Testis (tissue), 3 donors: ENCODE data around the gene KCNK4. TPM values are rescaled to one million over a fixed set of nuclear protein-coding genes. Genes with fewer than 3 reads are reported as not detected.

Experiments used
- DNase-seq: peaks from one replicate; pipeline ENCODE4 v3.0.0-alpha.2; 2019
- H3K27ac ChIP-seq, 2 donors: fragments of 200-600 bp; sonication (generic); one replicate each; pipeline ENCODE4 v1.5.1; 2019
- H3K27me3 ChIP-seq: fragments of 200-600 bp; sonication (generic); one replicate; pipeline ENCODE4 v1.5.1; 2019
- H3K36me3 ChIP-seq: fragments of 200-600 bp; sonication (generic); one replicate; pipeline ENCODE4 v1.5.1; 2017; ENCODE audit warnings: low read depth; ENCODE audit errors: missing control alignments
- H3K4me1 ChIP-seq: fragments of 200-600 bp; sonication (generic); one replicate; pipeline ENCODE4 v1.5.1; 2019
- H3K4me3 ChIP-seq, 2 donors: fragments of 200-600 bp; sonication (generic); one replicate each; pipeline ENCODE4 v1.5.1; 2017 to 2019
- H3K9me3 ChIP-seq: fragments of 200-600 bp; sonication (generic); one replicate; pipeline ENCODE4 v1.5.1; 2017
- POLR2A ChIP-seq: fragments of 450-650 bp; IDR thresholded peaks from one replicate; pipeline ENCODE4 v1.6.1; 2017; ENCODE audit warnings: antibody characterized with exemption, mild to moderate bottlenecking, moderate library complexity
- WGBS, 2 donors: methylation state at CpG; one replicate each; pipeline ENCODE4 v1.1.5; 2018; 5-methylcytosine and 5-hydroxymethylcytosine counted together
- intact Hi-C: fragments of 100-400 bp; cut with DNase I; formaldehyde crosslinking; loops from one replicate; pipeline ENCODE4 v1.15.1; 2023; ENCODE audit warnings: low total_unique reads
- polyA plus RNA-seq: library from polyadenylated mRNA; stranded (reverse); fragments of 350-450 nt; fragmentation: Illumina TruSeq; extraction: RNeasy Lipid Tissue Mini Kit (QIAGEN cat#74804); gene quantifications from one replicate; pipeline ENCODE4 v1.2.3, GENCODE V29; 2014; ENCODE audit warnings: low read depth, low replicate concordance; ENCODE audit not compliant: insufficient read depth
- total RNA-seq, 2 donors: library from RNA; depleted of rRNA; stranded (reverse); fragments of >200 nt; gene quantifications; one replicate each; pipeline ENCODE4 v1.2.3, GENCODE V29; 2016
- TF ChIP-seq, protein P1 (sequence below), 3 experiments: fragments of 450-650 bp in 2 of 3; fragments of 200-600 bp in 1 of 3; sonication (generic) in 1 of 3; IDR thresholded peaks; one replicate each; pipeline ENCODE4 v1.5.1; 2016 to 2019; ENCODE audit warnings: antibody characterized with exemption in 3 of 3, mild to moderate bottlenecking in 2 of 3, moderate library complexity in 1 of 3

The KCNK4 gene
- total and polyA plus RNA-seq, 3 donors from 2014 or later = 0.24 TPM; not detected in 2

DNA sequence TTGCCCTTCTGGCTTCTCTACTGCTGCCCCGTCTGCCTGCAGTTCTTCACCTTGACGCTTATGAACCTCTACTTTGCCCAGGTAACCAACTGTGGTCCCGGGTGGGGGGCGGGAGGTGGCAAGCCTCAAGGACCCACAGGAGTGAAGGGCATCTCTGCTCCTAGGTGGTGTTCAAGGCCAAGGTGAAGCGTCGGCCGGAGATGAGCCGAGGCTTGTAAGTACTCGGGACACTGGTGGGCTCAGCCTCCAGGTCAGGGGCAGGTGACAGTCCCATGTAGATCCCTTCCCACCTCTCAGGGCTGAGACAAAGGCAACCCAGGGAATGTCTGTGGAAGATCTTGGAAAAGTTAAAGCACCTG lies 4.3 kb upstream of the KCNK4 start:
- intact Hi-C loops = no loop called here
- Histone ChIP-seq H3K9me3 (no peaks in the 10 kb centered on the region), H3K27me3 (no peaks in the 10 kb centered on the region), H3K4me3 (peak overlapping the region in 1 of 2 donors; percentile 80), H3K27ac (no peak overlapping the region), H3K4me1 (peaks cover 23% of the 10 kb centered on the region), H3K36me3 (no peaks in the 10 kb centered on the region)
- TF ChIP-seq, protein P1, sequence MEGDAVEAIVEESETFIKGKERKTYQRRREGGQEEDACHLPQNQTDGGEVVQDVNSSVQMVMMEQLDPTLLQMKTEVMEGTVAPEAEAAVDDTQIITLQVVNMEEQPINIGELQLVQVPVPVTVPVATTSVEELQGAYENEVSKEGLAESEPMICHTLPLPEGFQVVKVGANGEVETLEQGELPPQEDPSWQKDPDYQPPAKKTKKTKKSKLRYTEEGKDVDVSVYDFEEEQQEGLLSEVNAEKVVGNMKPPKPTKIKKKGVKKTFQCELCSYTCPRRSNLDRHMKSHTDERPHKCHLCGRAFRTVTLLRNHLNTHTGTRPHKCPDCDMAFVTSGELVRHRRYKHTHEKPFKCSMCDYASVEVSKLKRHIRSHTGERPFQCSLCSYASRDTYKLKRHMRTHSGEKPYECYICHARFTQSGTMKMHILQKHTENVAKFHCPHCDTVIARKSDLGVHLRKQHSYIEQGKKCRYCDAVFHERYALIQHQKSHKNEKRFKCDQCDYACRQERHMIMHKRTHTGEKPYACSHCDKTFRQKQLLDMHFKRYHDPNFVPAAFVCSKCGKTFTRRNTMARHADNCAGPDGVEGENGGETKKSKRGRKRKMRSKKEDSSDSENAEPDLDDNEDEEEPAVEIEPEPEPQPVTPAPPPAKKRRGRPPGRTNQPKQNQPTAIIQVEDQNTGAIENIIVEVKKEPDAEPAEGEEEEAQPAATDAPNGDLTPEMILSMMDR (IDR thresholded peaks at IDR 0.05) = no peak
- TF ChIP-seq POLR2A = no peak
- DNase-seq = no peak
- WGBS, 2 donors = 55 to 57% methylated on average over 9 of the region's 9 CpGs

- TF ChIP-seq POLR2A = no peak
- TF ChIP-seq, protein P1 (IDR thresholded peaks at IDR 0.05) = no peak
- H3K9me3 ChIP-seq = no peaks in the 10 kb centered on the region
- no peaks in the 10 kb centered on the region for H3K36me3 ChIP-seq
- peaks cover 31% of the 10 kb centered on the region for H3K4me1 ChIP-seq
- 94 to 95% methylated on average over 15 to 33 of the region's 33 CpGs for WGBS, 2 donors
- no peak overlapping the region for H3K4me3 ChIP-seq
- no peaks in the 10 kb centered on the region for H3K27me3 ChIP-seq
- H3K27ac ChIP-seq = no peak overlapping the region
- no peak for DNase-seq
- intact Hi-C loops = no loop called here
Measured at GRCh38 chr11:64287676-64288352, 3.3 kb upstream of the KCNK4 start.

- TF ChIP-seq POLR2A = no peak
- intact Hi-C loops = no loop called here
- H3K4me3 ChIP-seq = no peak overlapping the region
- peaks cover 28% of the 10 kb centered on the region for H3K4me1 ChIP-seq
- 83 to 89% methylated on average over 4 to 9 of the region's 9 CpGs for WGBS, 2 donors
- H3K9me3 ChIP-seq = no peaks in the 10 kb centered on the region
- no peak overlapping the region for H3K27ac ChIP-seq
- no peaks in the 10 kb centered on the region for H3K27me3 ChIP-seq
- no peak for DNase-seq
- no peaks in the 10 kb centered on the region for H3K36me3 ChIP-seq
Measured at GRCh38 chr11:64288353-64288750, 2.8 kb upstream of the KCNK4 start.

GRCh38 chr11:64289002-64289564 lies 2.0 kb upstream of the KCNK4 start:
- Histone ChIP-seq H3K27me3 (no peaks in the 10 kb centered on the region), H3K27ac (no peak overlapping the region), H3K4me3 (no peak overlapping the region), H3K4me1 (peaks cover 21% of the 10 kb centered on the region), H3K36me3 (no peaks in the 10 kb centered on the region), H3K9me3 (no peaks in the 10 kb centered on the region)
- WGBS, 2 donors = 94 to 95% methylated on average over 13 of the region's 13 CpGs
- no peak for DNase-seq
- TF ChIP-seq, protein P1 (IDR thresholded peaks at IDR 0.05) = no peak
- TF ChIP-seq POLR2A = no peak
- intact Hi-C loops = no loop called here

- Histone ChIP-seq H3K27me3 (no peaks in the 10 kb centered on the region), H3K27ac (no peak overlapping the region), H3K9me3 (no peaks in the 10 kb centered on the region), H3K4me1 (peaks cover 28% of the 10 kb centered on the region), H3K36me3 (no peaks in the 10 kb centered on the region), H3K4me3 (peak overlapping the region in 1 of 2 donors; percentile 38)
- DNase-seq = no peak
- 34 to 52% methylated on average over 7 to 10 of the region's 10 CpGs for WGBS, 2 donors
- TF ChIP-seq, protein P1 (IDR thresholded peaks at IDR 0.05) = no peak
- no peak for TF ChIP-seq POLR2A
- intact Hi-C loops = loop anchor here (10.0 kb wide), 1 partner anchor 86 kb away; the partner anchor contains the start of gene FERMT3
Measured at GRCh38 chr11:64290352-64291261, 495 bp upstream of the KCNK4 start.
